GM21619 (cell line): ENCODE results near the gene WIPI1.

Source experiments
- ATAC-seq: cut with Tn5 transposase; IDR thresholded peaks from one replicate; pipeline ENCODE4 v1.9.1; 2021; ENCODE audit not compliant: unreplicated experiment

Gene WIPI1

DNA sequence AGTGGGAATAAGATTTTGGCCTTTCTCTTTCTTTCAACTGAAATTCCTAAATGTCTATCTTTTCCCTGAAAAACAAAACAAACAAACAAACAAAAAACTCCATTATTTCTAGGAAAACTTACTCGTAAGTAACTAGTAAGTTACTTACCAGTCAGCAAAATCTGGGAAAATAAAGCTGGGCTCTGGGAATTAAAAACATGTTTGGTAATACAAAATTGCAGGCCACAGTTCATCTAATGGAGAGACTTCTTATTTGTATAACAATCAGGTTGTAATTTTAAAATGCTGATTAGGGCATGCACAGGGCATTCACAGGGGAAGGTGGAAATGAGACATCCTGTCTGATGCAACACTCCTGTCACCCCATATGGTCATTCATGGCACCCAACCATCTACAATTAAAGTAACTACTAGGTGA lies 3.8 kb upstream of the WIPI1 start:
- no peak for ATAC-seq

DNA sequence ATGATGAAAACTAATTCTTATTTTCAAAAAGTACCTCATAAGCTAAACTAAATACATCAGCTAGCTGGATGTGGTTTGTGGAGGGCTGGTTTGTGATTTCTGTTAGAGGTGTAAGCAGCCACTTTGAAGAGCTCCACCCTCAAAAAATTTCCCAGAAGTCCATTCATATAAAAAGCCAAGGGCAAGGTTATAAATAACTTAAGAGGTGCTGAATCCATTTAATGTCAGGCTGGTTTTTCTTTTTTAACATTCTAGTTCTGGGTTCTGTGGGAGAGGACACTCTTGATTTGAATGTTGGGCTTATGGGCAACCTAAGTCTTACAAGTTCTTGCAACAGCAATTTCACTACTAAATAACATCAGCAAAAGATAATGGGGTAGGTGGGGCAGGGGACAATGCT lies 3.4 kb upstream of the WIPI1 start:
- ATAC-seq = no peak

DNA sequence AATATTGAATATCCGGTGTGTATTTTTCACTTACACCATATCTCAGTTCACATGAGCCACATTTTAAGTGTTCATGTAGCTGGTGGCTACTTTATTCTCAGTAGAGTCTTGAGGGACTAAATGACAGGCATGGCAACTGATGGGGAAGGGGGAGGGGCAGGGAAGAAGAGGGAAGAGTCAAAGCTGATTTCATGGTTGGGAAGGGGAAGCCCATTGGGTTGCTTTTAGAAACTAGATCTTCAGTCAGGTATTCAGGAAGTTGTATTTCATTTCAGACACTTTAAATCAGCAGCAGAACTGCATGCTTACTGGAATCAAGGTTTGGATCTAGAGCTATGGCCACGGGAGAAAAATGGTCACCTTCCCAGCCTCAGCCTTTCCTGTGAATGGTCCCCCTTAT lies 2.9 kb upstream of the WIPI1 start:
- no peak for ATAC-seq

DNA sequence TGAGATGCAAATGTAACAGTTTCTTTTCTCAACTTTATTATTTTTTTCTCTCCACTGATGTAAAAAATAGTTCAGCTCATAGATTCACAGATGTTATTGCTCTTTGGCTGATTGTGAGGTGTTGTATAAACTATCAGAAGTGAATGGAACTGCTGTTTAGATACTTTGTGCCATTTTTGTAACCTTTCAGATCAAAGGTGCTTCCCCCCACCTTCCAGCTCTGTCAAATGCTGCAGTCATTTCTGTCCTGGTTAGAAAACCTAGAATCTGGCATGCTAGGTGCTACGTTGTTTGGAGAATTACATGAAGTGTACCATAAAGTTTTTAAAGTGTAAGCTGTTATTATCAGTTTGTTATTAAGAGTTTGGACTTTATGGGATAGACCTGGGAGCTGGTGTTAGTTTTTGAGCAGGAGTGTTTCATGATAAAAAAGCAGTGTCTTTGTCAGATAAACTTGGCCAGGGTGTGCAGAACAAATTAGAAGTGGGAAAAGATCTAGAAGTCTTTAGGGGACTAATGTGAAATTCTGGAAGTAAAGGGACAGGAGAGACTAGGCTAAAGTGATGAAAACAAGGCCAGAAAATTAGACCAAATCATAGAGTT lies 1.8 kb upstream of the WIPI1 start:
- ATAC-seq = peak; percentile 20

DNA sequence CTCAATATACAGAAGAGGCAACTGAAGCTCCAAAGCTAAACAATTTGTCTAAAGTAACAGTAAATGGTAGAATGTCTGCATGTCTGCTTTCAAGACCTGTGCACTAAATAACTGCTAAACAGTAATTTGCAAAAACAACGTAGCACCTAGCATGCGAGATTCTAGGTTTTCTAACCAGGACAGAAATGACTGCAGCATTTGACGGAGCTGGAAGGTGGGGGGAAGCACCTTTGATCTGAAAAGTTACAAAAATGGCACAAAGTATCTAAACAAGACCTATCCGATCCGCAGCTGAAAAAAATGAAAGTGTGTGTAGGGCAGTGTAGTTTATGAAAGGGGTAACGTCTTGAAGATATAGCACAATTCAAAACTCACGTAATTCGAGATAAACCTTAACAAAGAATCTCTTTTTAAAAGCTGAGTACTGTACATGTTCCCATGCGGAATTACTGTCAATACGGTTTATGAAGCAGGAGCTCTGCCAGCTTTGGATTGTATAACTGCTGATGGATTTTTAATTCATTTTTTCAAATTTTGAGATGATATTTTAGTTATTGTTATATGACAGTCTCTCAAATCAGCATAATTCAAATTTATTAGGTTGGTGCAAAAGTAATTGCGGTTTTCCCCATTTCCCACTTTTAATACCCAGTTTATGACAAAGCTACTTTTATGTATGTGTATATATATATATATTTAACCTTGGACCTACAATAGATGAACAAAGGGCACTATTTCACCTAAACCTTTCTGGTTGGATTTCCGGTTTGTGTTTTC lies 1.2 kb upstream of the WIPI1 start:
- no peak for ATAC-seq

DNA sequence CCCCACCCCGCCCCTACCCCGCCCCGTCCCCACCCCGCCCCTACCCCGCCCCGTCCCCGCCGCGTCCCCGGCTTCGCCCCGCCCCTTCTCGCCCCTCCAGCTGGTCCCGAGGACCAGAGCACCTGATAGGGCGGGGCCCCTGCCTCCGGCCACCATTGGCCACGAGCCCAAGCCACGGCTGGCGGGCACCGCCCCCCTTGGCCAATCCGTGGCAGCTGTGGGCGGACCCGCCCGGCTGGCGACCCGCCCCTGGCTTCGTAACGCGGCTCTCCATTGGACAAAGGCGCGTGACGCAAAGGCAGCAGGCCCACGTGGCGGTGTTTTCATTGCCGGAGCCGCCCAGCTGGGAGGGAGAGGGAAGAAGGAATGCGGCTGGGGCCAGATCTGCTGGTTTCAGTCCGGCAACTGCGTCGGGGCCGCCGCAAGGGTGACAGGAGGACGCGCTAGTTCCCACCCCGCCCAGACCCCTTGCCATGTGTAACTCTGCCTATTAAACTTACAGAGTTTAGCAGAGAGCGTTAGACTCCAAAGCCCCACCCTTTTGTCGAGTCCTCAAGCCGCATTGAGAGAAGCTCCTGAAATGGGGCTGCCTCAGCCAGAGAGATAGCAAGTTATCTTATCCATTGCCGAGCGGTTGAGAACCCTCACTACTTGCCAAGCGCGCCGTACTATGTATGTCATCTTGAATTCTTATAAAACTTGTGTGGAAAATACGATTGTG lies 403 bp upstream of the WIPI1 start:
- peak; percentile 60 for ATAC-seq

DNA sequence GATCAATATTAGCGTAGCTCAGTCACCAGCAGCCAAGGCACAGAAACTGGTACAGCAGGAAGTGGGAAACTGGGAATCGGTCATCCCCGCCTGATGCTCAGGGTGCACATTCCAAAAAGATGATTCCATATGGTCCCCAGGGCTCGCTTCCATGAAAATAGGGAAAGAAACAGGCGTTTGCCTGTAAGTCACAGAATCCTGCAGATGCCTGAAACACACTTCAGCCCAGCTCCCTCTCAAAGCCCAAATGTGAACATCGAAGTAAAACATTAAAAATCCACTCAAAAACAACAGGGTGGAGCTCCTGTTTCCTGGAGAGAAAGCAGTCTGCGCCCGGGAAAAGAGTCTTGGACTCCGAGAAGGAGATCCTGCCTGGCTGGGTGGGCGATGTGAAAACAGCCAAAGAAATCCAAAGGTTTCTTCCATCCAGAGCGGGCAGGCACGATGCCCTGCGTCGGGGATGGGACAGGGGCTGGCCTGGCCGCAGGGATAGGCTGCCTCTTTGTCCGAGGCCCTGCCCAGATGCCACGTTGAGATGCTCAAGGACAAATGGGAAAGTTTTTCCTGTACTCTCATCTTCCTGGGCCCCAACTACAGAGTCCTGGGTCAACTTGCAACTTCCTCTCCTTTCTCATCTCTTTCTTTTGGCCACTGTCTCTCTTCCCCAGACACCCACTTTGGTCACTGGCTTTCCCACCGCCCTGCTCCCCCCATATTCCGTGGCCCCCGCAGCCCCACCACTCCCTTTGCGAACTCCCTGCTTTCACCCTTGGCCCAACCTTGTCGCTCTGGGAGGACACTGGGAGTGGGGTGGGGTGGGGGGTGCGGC lies 743 bp downstream of the WIPI1 start:
- ATAC-seq = no peak

DNA sequence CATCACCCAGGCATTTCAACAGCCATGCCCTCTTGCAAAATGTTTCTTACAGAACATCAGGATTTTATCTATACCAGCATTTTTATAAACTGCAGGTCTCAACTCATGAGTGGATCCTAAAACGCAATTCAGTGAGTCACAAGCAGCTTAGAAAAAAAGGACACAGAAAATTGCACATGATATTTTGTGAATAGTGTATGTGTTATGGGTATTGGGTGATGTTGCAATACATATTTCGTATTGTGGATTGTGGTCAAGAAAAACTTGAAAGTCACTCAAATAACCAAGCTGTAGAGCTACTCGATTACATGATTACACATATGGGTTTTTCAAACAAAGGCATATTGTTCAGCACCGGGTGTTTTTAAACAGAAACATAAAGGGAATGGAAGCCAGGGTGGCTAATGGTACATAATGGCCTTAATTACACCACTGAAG lies 1.4 kb downstream of the WIPI1 start:
- no peak for ATAC-seq

DNA sequence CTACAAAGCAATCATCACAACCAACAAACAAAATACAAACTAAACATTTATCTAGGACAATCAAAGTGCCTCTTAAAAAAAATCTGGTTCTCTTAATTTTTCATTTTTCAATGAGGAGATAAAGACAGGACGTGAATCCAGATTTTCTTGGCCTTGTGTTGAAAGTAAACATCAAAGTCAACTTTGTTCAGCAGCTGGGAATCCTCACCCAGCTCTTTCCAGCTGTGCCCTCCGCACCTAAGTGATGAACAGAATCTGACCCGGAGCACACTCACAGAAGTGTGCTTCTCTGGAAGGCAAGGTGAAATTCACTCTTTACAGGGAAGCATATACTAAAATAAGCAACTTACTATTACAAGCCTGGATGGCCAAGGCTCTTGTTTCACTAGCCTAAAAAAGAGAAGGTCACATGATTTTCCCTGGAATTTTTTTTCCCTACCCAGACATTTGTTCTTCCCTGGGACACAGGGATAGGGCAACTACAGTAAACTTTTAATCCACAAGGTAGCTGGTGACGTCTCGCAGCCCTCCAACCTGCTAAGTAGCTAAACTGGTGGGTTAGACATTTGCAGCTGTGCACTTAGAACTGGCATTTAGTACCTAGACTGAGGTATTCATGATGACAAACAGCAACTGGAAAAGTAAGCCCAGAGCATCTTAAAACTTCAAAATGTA lies 3.2 kb downstream of the WIPI1 start:
- no peak for ATAC-seq

DNA sequence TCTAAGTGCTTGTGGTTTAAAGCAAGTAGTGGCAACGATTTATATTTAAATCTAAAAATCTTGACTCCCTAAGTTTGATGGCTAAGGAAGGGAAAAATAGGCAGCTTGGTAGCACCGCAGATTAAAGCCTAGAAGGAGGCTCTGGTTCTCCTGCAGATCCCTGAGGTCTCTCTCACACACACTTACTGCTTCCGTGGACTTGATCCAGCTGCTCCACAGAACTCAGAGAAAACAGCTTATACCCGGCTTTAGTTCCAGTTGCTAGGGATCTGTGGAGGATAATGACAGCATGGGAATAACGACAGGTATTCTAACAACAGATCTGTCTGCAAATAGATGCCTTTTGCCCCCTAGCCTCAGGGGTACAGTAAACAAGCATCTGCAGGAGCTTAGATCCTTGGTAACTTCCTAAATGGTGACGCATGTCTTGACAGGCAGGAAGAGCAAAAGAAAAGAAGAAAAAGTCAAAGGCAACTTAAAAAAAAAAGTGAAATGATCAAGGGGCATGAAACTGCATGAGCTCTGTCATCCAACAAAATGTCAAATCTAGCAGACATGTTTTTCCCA lies 4.5 kb downstream of the WIPI1 start:
- no peak for ATAC-seq

DNA sequence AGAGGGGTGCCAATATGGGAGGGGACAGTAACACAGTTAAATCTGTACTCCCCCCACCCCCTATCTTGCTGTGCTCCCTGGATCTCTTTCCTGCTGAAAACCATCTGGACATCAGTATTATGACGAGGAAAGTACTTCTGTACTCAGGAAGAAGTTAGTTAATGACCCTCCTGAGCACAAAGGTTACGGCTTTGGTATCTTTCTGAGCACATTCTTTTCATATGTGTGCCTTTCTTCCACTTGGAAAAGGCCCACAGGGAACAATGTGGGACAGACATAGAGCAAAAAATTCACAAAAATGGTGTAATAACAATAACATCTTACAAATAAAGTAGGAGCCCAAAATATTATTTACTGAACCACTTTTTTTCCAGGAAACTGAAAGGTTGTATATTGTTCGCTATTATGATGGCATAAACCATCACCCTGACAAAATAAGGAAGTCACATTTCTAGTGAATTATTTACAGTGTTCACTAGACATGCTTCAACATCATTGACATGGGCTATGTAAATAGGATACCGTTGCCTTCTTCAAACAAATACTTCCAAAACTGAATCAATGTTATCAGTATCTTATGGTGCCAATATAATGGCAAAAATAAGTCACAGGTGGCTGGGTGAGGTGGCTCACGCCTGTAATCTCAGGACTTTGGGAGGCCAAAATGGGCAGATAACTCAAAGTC lies 5.5 kb downstream of the WIPI1 start:
- ATAC-seq = no peak

DNA sequence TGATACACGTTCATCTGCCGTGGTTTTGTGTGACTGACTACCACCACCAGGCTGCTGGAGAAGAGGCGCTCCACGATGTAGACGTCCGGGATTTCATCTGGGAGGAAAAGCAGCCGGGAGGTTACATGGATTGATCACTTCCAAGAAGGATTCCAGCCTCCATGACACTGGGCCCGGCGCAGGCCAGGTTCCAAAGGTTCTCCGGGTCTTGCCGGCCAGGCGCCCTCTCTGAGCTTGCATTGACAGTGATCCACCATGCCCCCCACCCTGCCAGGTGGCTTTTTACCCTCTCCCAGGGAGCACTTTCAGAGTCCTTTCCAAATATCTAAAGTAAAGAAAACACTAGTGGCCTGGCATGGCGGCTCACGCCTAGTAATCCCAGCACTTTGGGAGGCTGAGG lies 6.5 kb downstream of the WIPI1 start:
- no peak for ATAC-seq

DNA sequence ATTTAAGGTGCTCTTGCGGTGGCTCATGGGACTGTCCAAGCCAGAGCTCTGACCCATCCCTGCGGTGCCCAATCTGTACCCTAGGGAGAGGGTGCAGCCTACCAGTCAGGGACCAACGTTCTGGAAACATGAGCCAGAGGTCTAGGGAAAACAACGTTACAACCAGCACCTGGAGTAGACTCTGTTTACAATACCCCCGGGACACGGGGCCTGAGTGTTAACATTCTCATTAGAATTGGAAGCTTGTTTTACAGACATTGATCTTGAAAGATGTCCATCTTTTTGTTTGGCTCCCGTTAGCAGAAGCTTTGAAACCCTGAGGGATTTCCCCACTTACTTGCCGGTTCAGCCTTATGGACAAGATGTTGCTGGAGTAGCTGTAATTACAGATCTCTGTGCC lies 6.9 kb downstream of the WIPI1 start:
- ATAC-seq = no peak

DNA sequence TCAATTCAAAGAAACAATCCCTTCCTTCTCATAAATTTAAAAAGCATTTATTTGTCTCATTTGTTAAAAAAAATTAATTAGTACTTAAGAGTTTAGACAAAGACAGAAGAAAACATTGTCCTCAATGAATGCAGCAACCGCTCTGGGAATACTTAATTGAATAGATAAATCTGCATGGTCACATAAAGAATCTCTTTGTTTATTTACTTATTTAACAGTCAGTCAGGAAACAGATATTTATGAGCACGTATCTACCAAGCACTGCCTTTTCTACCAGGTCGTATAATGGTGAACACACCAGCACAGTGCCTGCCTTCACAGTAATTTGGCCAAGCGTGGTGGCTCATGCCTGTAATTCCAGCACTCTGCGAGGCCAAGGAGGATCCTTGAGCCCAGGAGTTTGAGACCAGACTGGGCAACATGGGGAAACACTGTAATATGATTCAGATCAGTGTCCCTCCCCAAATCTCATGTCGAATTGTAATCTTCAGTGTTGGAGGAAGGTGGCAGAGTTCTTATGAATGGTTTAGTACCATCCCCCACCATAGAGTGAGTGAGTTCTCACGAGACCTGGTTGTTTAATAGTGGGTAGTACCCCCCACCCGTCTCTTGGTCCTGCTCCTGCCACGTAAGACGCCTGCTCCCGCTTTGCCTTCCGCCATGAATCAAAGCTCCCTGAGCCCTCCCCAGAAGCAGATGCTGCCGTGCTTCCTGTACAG lies 8.1 kb downstream of the WIPI1 start:
- no peak for ATAC-seq

DNA sequence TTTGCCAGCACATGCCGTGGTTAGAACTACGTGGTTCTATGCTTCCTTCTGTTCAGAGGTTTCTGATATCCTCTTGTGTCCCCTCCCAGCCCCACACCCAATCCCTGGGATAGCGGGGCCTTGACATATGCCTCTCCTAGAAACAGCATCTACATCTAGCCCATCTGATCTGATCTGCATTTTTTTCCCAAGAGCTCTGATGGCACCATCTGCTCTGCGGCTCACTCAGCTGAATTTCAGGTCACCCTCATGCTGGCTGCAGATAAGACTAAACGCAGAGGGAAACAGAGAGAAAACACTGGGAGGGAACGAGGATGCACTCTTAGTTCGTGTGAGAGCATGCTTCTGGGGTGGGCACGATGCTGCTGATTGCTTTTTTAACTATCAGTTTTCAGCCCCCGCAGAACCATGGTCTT lies 10.7 kb downstream of the WIPI1 start:
- ATAC-seq = no peak

DNA sequence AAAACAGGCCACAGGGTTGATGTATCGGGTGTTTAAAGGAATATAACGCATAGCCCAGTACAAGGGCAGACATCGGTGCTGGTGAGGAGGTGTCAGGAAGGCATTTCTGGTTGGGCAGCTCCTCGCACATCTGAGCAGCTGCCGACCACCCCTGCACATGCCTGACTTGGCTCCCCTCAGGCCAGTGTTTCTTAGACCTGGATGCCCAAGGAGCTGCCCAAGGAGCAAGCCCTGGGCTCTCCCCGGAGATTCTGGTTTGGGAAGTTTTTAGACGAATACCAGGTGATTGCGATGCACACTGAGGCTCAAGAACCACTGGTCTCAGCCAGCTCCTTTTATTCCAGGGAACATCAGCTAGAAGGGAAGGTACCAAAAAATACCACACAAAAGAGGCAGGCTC lies 11.6 kb downstream of the WIPI1 start:
- no peak for ATAC-seq

DNA sequence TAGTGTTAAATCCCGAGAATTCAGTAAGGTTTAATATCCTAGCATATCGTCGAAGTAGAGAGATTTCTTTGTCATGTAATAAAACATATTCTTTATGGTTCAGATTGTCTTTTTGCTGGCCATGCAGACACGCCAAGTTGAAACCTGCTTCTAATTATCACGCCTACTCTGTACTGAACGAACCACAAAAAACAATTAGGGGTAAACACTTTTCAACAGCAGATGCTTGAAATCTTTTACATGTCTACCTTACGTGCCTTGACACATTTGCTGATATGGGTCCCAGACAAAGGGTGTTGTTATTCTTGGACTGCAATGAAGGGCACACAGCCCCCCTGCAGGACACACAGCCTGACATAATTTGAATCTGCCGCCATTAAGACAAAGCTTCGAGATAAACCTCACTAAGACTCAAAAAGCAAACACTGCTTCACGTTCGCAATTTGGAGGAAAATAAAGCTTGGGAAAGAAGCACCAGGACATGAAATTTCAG lies 13.3 kb downstream of the WIPI1 start:
- no peak for ATAC-seq

DNA sequence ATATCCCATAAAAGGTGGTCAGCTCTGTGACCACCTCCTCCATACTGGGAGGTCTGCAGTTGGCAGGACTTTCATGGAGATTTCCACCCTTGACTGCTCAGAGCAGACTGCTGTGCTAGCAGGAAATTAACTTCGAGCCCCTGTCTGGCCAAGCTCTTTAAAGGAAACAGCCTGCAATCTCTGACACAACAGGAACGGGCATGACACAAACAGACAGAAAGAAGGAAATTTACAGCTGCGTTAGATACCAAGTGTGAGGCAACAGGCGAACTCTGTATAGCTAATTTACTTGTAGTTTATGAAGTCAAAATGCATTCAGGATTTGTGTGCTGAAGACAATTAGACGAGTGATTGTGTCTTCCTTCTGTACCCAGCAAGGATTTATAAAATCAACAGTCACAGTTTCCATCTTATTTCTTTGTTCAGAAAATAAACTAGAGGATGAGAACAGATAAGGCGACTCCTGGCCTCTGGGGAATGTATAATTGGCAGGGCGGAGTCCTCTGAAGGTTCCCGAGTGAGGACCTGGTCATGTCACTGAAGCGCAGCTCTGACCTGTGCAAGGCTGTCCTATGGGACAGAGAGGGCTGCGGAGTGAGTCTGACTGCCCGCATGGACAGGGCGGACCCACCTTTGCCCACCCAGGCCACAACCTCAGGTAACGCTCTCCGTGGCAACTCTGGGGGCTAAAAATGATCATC lies 16.1 kb downstream of the WIPI1 start:
- ATAC-seq = no peak
